Nephron progenitor cell (in vitro differentiated cells): ENCODE data around the gene SLC35C1.
A peak's percentile ranks its signal among the peaks of the same experiment; 100 is the strongest.

Experiments
- DNase-seq: peaks from one replicate; pipeline ENCODE4 v3.0.0; 2021
- H3K27ac Mint-ChIP-seq: 2 replicates; pipeline ENCODE4 v1.8.0; 2021; ENCODE audit warnings: mild to moderate bottlenecking, moderate library complexity, mixed read lengths
- H3K27me3 Mint-ChIP-seq: 2 replicates; pipeline ENCODE4 v1.8.0; 2021; ENCODE audit warnings: mild to moderate bottlenecking, low read depth, mixed read lengths; ENCODE audit not compliant: poor library complexity
- H3K36me3 Mint-ChIP-seq: 2 replicates; pipeline ENCODE4 v1.8.0; 2021; ENCODE audit warnings: low read depth, mixed read lengths
- H3K4me1 Mint-ChIP-seq: 2 replicates; pipeline ENCODE4 v1.8.0; 2021; ENCODE audit warnings: mixed read lengths
- H3K4me3 Mint-ChIP-seq: 2 replicates; pipeline ENCODE4 v1.8.0; 2021; ENCODE audit warnings: mild to moderate bottlenecking, moderate library complexity, mixed read lengths
- H3K9me3 Mint-ChIP-seq: 2 replicates; pipeline ENCODE4 v1.8.0; 2021; ENCODE audit warnings: mild to moderate bottlenecking, moderate library complexity, mixed read lengths
- TF ChIP-seq, protein P1 (sequence below): fragments of 200-600 bp; sonication (generic); IDR thresholded peaks from 2 replicates; pipeline ENCODE4 v1.5.0; 2021; ENCODE audit warnings: antibody characterized with exemption

SLC35C1 gene

DNA sequence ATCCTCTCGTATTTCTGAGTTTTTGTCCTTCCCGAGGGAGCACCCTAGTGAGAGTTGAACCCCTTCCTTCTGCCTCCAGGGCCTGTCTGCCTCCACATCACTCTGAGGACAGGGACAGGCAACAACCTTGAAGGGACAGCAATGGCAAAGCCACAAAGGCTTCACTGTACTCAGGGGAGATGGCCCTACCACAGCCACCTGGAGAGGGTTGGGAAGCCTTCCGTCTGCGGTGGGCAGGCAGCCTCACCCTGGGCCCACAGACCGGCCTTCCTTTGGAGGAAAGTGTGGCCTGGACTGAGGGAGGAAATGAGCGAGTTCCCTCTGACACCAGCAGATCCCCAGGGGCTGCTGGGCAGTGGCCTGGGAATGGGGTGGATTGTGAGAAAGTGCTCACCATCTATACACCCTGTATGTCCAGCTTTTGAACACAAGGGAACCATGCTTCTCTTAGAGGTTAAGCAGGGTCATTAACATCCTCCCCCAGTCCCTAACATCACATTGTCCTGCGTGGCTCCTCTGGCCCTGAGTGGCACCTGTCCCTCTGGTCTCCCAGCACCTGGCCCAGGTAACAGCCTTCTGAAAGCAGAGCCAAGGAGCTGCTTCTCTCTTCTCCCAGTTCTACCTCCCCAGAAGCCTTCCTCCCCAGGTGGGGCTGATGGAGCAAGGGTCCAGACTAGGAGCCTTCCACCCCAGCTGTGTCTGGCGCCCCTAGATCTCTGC, 6.8 kb downstream of the SLC35C1 start:
- Mint-ChIP-seq H3K36me3 (peaks cover 6% of the 10 kb centered on the region), H3K4me3 (no peak overlapping the region), H3K4me1 (peaks cover 24% of the 10 kb centered on the region), H3K27me3 (no peaks in the 10 kb centered on the region), H3K27ac (no peak overlapping the region), H3K9me3 (no peaks in the 10 kb centered on the region)
- TF ChIP-seq, protein P1, sequence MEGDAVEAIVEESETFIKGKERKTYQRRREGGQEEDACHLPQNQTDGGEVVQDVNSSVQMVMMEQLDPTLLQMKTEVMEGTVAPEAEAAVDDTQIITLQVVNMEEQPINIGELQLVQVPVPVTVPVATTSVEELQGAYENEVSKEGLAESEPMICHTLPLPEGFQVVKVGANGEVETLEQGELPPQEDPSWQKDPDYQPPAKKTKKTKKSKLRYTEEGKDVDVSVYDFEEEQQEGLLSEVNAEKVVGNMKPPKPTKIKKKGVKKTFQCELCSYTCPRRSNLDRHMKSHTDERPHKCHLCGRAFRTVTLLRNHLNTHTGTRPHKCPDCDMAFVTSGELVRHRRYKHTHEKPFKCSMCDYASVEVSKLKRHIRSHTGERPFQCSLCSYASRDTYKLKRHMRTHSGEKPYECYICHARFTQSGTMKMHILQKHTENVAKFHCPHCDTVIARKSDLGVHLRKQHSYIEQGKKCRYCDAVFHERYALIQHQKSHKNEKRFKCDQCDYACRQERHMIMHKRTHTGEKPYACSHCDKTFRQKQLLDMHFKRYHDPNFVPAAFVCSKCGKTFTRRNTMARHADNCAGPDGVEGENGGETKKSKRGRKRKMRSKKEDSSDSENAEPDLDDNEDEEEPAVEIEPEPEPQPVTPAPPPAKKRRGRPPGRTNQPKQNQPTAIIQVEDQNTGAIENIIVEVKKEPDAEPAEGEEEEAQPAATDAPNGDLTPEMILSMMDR, result no peak
- no peak for DNase-seq

DNA sequence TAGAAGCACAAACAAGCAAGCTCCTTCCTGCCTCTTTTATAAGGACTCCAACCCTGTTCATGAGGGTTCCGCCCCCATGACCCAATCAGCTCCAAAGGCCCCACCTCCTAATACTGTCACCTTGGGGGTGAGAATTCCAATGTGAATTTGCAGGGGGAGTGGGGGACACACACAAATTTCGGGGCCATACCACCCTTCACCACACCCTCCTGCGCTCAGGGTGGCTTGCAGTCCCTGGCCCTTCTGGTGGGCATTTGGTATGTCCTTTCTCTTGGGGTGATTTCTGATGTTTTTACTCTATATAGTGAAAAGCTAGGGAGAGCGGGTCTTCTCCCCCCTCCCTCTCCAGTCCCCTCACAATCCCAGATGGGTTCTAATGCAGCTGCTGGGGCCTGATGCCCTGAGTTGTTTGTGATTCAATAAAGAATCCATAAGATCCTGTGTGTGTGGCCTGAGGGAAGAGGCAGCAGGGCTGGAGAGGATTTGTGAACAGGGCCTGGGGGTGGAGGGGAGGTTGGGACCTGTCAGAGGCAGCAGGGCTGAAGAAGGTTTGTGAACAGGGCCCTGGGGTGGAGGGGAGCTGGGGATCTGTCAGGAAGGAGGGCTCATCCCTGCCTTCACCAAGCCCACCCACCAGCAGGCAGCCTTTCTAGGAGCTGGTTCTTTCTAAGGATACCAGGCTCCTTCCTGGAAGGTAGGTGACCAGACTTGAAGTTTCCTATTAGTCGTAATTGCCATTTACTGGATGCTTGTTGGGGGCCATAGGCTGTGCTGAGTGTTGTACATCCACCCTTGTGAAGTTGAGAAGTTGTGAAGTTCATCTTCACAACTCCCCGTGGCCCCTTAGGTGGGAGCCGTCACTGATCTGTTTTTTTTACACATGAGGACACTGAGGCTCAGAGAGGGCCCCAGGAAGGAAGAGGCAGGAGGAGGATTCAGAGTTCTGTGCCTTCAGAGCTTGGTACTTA, 7.9 kb downstream of the SLC35C1 start:
- Mint-ChIP-seq H3K9me3 (no peaks in the 10 kb centered on the region), H3K4me1 (peaks cover 13% of the 10 kb centered on the region), H3K4me3 (no peak overlapping the region), H3K27me3 (no peaks in the 10 kb centered on the region), H3K36me3 (peaks cover 6% of the 10 kb centered on the region), H3K27ac (peak overlapping the region; percentile 29)
- TF ChIP-seq, protein P1, result no peak
- no peak for DNase-seq

DNA sequence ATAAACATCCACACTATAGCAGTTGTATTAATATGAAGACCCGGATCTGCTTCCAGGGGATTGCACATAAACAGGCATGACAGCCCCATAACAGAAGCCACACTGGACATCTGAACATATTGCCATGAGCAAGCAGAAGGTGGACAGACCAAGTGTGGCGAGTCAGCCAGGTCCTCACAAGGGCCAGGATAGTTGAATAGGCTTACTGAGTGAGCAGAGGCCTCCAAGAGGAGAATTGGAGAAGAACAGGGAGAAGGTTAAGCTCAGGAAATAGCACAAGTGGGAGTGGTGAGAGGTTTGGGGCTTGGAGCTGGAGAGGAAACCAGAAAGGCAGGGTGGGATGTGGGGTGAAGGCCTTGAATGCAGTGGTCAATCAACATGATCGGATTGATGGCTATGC, 10.8 kb downstream of the SLC35C1 start:
- no peaks in the 10 kb centered on the region for H3K36me3 Mint-ChIP-seq
- H3K27me3 Mint-ChIP-seq, result no peaks in the 10 kb centered on the region
- DNase-seq, result no peak
- no peak overlapping the region for H3K4me3 Mint-ChIP-seq
- H3K4me1 Mint-ChIP-seq, result peaks cover 12% of the 10 kb centered on the region
- H3K9me3 Mint-ChIP-seq, result no peaks in the 10 kb centered on the region
- TF ChIP-seq, protein P1, result no peak
- H3K27ac Mint-ChIP-seq, result peak overlapping the region; percentile 26

DNA sequence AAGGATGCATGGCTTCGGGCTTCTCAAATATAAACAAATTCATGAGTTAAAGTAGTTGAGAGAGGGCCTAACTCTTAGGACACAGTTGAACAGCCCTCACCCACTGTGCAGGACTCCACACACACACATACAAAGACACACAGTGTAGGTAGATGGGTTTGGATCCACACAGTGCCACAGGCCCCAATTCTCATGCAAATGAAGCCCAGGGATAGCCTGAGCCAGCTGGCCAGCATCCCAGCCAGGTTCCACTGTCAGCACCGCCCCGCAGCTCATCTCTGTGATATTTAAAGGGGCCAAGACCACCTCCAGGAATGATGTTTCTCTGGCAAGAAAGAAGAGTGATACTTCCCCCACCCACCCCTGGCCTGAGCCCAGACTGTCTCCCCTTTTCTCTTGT, 11.7 kb downstream of the SLC35C1 start:
- Mint-ChIP-seq H3K36me3 (no peaks in the 10 kb centered on the region), H3K4me3 (no peak overlapping the region), H3K27ac (no peak overlapping the region), H3K4me1 (peaks cover 12% of the 10 kb centered on the region), H3K27me3 (no peaks in the 10 kb centered on the region), H3K9me3 (no peaks in the 10 kb centered on the region)
- TF ChIP-seq, protein P1, result no peak
- no peak for DNase-seq

DNA sequence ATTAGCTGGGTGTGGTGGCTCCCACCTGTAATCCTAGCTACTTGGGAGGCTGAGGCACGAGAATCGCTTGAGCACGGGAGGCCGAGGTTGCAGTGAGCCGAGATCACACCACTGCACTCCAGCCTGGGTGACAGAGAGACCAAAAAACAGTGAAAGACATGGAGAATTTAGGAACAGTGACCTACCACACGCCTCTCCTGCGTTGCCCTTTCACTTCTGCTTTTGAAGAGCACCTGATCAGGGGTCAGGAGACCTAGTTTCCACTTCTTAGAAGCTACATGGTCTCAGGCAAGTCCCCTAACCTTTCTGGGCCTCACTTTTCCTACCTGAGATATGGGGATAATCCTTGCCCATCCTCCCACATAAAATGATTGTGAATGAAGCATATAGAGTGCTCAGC, 12.2 kb downstream of the SLC35C1 start:
- Mint-ChIP-seq H3K36me3 (no peaks in the 10 kb centered on the region), H3K4me1 (peaks cover 12% of the 10 kb centered on the region), H3K4me3 (no peak overlapping the region), H3K9me3 (no peaks in the 10 kb centered on the region), H3K27ac (no peak overlapping the region), H3K27me3 (no peaks in the 10 kb centered on the region)
- TF ChIP-seq, protein P1, result no peak
- DNase-seq, result no peak
